Measurements from ENCODE around the gene TCERG1L. TPM values are rescaled to one million over a fixed set of nuclear protein-coding genes. Genes with fewer than 3 reads are reported as not detected.

The TCERG1L gene
- polyA plus RNA-seq, 1 donor from 2014 or later: 0.53 TPM

GRCh38 chr10:131127610-131128009 lies 183.9 kb downstream of the TCERG1L start:
- no peak for TF ChIP-seq EP300 (conservative IDR thresholded peaks at IDR 0.05; ENCODE audit: poor library complexity, severe bottlenecking)
- no peak for TF ChIP-seq REST (IDR thresholded peaks at IDR 0.05; ENCODE audit: borderline replicate concordance)
- no peak for TF ChIP-seq TAF1 (IDR thresholded peaks at IDR 0.05; ENCODE audit: low read depth)
- no peak for TF ChIP-seq CTCF (IDR thresholded peaks at IDR 0.05; ENCODE audit: poor library complexity, severe bottlenecking)
- no peak for TF ChIP-seq MXI1 (conservative IDR thresholded peaks at IDR 0.05; ENCODE audit: poor library complexity, severe bottlenecking)
- TF ChIP-seq SMC3 (conservative IDR thresholded peaks at IDR 0.05; ENCODE audit: poor library complexity): no peak
- TF ChIP-seq EZH2 (IDR thresholded peaks at IDR 0.05; ENCODE audit: borderline replicate concordance, insufficient read depth, low read length, poor library complexity, severe bottlenecking): no peak
- no peak for TF ChIP-seq POLR2AphosphoS5 (IDR thresholded peaks at IDR 0.05)
- TF ChIP-seq RAD21 (conservative IDR thresholded peaks at IDR 0.05): no peak

GRCh38 chr10:131127138-131127589 lies 184.4 kb downstream of the TCERG1L start:
- Histone ChIP-seq H3K79me2 (replicated peaks; ENCODE audit: insufficient read depth, low read length) (no peaks in the 10 kb centered on the region), H3K9ac (ENCODE audit: low read length) (no peak overlapping the region), H3K4me3 (ENCODE audit: low read length) (no peak overlapping the region), H3K9me3 (ENCODE audit: low read length) (no peaks in the 10 kb centered on the region), H4K20me1 (ENCODE audit: insufficient read depth) (no peaks in the 10 kb centered on the region), H3K27me3 (ENCODE audit: insufficient read depth, low read depth, low read length) (no peaks in the 10 kb centered on the region), H3K36me3 (ENCODE audit: insufficient read depth, low read length) (no peaks in the 10 kb centered on the region), H3K27ac (ENCODE audit: low read length) (no peak overlapping the region), H3K4me2 (ENCODE audit: low read length) (no peak overlapping the region), H3K9me2 (ENCODE audit: insufficient read depth, low read length) (no peaks in the 10 kb centered on the region), H2AFZ (ENCODE audit: low read depth, low read length) (no peak overlapping the region), H3F3A (ENCODE audit: insufficient read depth, low read length, poor library complexity, severe bottlenecking) (no peaks in the 10 kb centered on the region)
- TF ChIP-seq REST (IDR thresholded peaks at IDR 0.05; ENCODE audit: borderline replicate concordance): no peak
- no peak for TF ChIP-seq EZH2 (IDR thresholded peaks at IDR 0.05; ENCODE audit: borderline replicate concordance, insufficient read depth, low read length, poor library complexity, severe bottlenecking)
- TF ChIP-seq MXI1 (conservative IDR thresholded peaks at IDR 0.05; ENCODE audit: poor library complexity, severe bottlenecking): no peak
- no peak for TF ChIP-seq POLR2AphosphoS5 (IDR thresholded peaks at IDR 0.05)
- no peak for TF ChIP-seq TAF1 (IDR thresholded peaks at IDR 0.05; ENCODE audit: low read depth)
- TF ChIP-seq EP300 (conservative IDR thresholded peaks at IDR 0.05; ENCODE audit: poor library complexity, severe bottlenecking): no peak
- no peak for TF ChIP-seq RAD21 (conservative IDR thresholded peaks at IDR 0.05)
- TF ChIP-seq SMC3 (conservative IDR thresholded peaks at IDR 0.05; ENCODE audit: poor library complexity): no peak
- no peak for TF ChIP-seq CTCF (IDR thresholded peaks at IDR 0.05; ENCODE audit: poor library complexity, severe bottlenecking)

More at GRCh38 chr10:131127610-131128009, 183.9 kb downstream of the TCERG1L start:
- Histone ChIP-seq H4K20me1 (ENCODE audit: insufficient read depth) (no peaks in the 10 kb centered on the region), H3F3A (ENCODE audit: insufficient read depth, low read length, poor library complexity, severe bottlenecking) (no peaks in the 10 kb centered on the region), H3K36me3 (ENCODE audit: insufficient read depth, low read length) (no peaks in the 10 kb centered on the region), H3K27ac (ENCODE audit: low read length) (no peak overlapping the region), H3K9me2 (ENCODE audit: insufficient read depth, low read length) (no peaks in the 10 kb centered on the region), H2AFZ (ENCODE audit: low read depth, low read length) (no peak overlapping the region), H3K4me3 (ENCODE audit: low read length) (no peak overlapping the region), H3K9me3 (ENCODE audit: low read length) (no peaks in the 10 kb centered on the region), H3K27me3 (ENCODE audit: insufficient read depth, low read depth, low read length) (no peaks in the 10 kb centered on the region), H3K4me2 (ENCODE audit: low read length) (no peak overlapping the region), H3K79me2 (replicated peaks; ENCODE audit: insufficient read depth, low read length) (no peaks in the 10 kb centered on the region), H3K9ac (ENCODE audit: low read length) (no peak overlapping the region)
